ENCODE measurements around the gene SYNGR3.
A peak's percentile ranks its signal among the peaks of the same experiment; 100 is the strongest.
"Not testable (repeated sequence)": the region's sequence is repeated elsewhere in the genome, so short reads cannot be mapped to it uniquely, and the experiment has no call there.

The SYNGR3 gene

GRCh38 chr16:1959269-1960039 is 30.3 kb upstream of the SYNGR3 start, which contains the start of gene NDUFB10:
Gene NDUFB10, plus strand, starts transcription at chr16:1959538. Its CDS starts 87 bp downstream, at chr16:1959625.
- peak; percentile 90 for DNase-seq

GRCh38 chr16:1960665-1961630 is 28.8 kb upstream of the SYNGR3 start:
- DNase-seq = peak; percentile 43

- no peak for DNase-seq
Measured at GRCh38 chr16:1961651-1962067, 28.1 kb upstream of the SYNGR3 start.

- DNase-seq = not testable (repeated sequence)
Measured at GRCh38 chr16:1962161-1963153, 27.3 kb upstream of the SYNGR3 start.

GRCh38 chr16:1963806-1964505 is 25.8 kb upstream of the SYNGR3 start:
- DNase-seq = no peak

- DNase-seq = peak; percentile 99
Measured at GRCh38 chr16:1964506-1965395, 25.0 kb upstream of the SYNGR3 start, which contains the start of gene RPS2. Gene RPS2, minus strand, starts transcription at chr16:1964826. Its CDS starts 201 bp downstream, at chr16:1964625.

GRCh38 chr16:1965396-1966001 is 24.3 kb upstream of the SYNGR3 start:
- no peak for DNase-seq

- DNase-seq = no peak
Measured at GRCh38 chr16:1966460-1966859, 23.3 kb upstream of the SYNGR3 start, which contains the start of gene RNF151. Gene RNF151, plus strand, starts transcription at chr16:1966856. Its CDS starts 26 bp downstream, at chr16:1966882.

GRCh38 chr16:1968146-1968953 is 21.4 kb upstream of the SYNGR3 start:
- no peak for DNase-seq

GRCh38 chr16:1971796-1972489 is 17.8 kb upstream of the SYNGR3 start, which contains the start of gene TBL3:
Gene TBL3, plus strand, starts transcription at chr16:1972053. Its CDS starts 112 bp downstream, at chr16:1972165.
- DNase-seq = peak; percentile 97

GRCh38 chr16:1972490-1972877 is 17.3 kb upstream of the SYNGR3 start:
- DNase-seq = no peak

GRCh38 chr16:1973461-1974156 is 16.2 kb upstream of the SYNGR3 start:
- DNase-seq = no peak

- DNase-seq = no peak
Measured at GRCh38 chr16:1974157-1975070, 15.4 kb upstream of the SYNGR3 start.

- no peak for DNase-seq
Measured at GRCh38 chr16:1975432-1976215, 14.1 kb upstream of the SYNGR3 start.

GRCh38 chr16:1976216-1976520 is 13.6 kb upstream of the SYNGR3 start:
- no peak for DNase-seq

Measured in fibroblast of skin of scalp (primary cell).